Forelimb muscle (tissue), 1 donor: Measurements from ENCODE around the gene THEM5. TPM values are rescaled to one million over a fixed set of nuclear protein-coding genes. Genes with fewer than 3 reads are reported as not detected.
"Not testable (repeated sequence)": the region's sequence is repeated elsewhere in the genome, so short reads cannot be mapped to it uniquely, and the experiment has no call there.

Experiments
- DNase-seq: peaks from one replicate; pipeline ENCODE4 v3.0.0-alpha.2; 2013; ENCODE audit warnings: low read depth
- polyA plus RNA-seq: library from polyadenylated mRNA; unstranded; fragments of 120-200 nt; gene quantifications from one replicate; pipeline ENCODE4 v1.2.1, GENCODE V29; 2013; ENCODE audit not compliant: insufficient read length

THEM5 gene
- polyA plus RNA-seq, 1 donor = 0.56 TPM

- no peak for DNase-seq
Observed at GRCh38 chr1:151867765-151868411, 14.4 kb upstream of the THEM5 start.

- no peak for DNase-seq
Observed at GRCh38 chr1:151867321-151867720, 13.8 kb upstream of the THEM5 start.

- DNase-seq = no peak
Observed at GRCh38 chr1:151864411-151864810, 10.9 kb upstream of the THEM5 start.

- no peak for DNase-seq
Observed at GRCh38 chr1:151862604-151863003, 9.1 kb upstream of the THEM5 start.

- no peak for DNase-seq
Observed at GRCh38 chr1:151860504-151861187, 7.1 kb upstream of the THEM5 start.

GRCh38 chr1:151859891-151860293 is 6.4 kb upstream of the THEM5 start:
- DNase-seq = no peak

- DNase-seq = no peak
Observed at GRCh38 chr1:151858886-151859665, 5.6 kb upstream of the THEM5 start.

- no peak for DNase-seq
Observed at GRCh38 chr1:151858030-151858746, 4.7 kb upstream of the THEM5 start.

- DNase-seq = no peak
Observed at GRCh38 chr1:151855933-151856332, 2.4 kb upstream of the THEM5 start.

- DNase-seq = not testable (repeated sequence)
Observed at GRCh38 chr1:151855516-151855915, 2.0 kb upstream of the THEM5 start.

- DNase-seq = no peak
Observed at GRCh38 chr1:151854658-151855057, 1.1 kb upstream of the THEM5 start.

- no peak for DNase-seq
Observed at GRCh38 chr1:151852733-151853132, 779 bp downstream of the THEM5 start.

GRCh38 chr1:151851886-151852285 is 1.6 kb downstream of the THEM5 start:
- DNase-seq = no peak

GRCh38 chr1:151849871-151850270 is 3.6 kb downstream of the THEM5 start:
- no peak for DNase-seq

- no peak for DNase-seq
Observed at GRCh38 chr1:151849126-151849525, 4.4 kb downstream of the THEM5 start.

- DNase-seq = no peak
Observed at GRCh38 chr1:151847867-151848596, 5.5 kb downstream of the THEM5 start.

GRCh38 chr1:151846686-151847237 is 6.8 kb downstream of the THEM5 start:
- DNase-seq = no peak

- DNase-seq = no peak
Observed at GRCh38 chr1:151846062-151846568, 7.4 kb downstream of the THEM5 start.

GRCh38 chr1:151843398-151843797 is 10.1 kb downstream of the THEM5 start:
- no peak for DNase-seq

- DNase-seq = no peak
Observed at GRCh38 chr1:151841141-151841540, 12.4 kb downstream of the THEM5 start.

- no peak for DNase-seq
Observed at GRCh38 chr1:151840421-151840820, 13.1 kb downstream of the THEM5 start.
